Inferior parietal cortex (tissue), 1 donor: ENCODE results near the gene SYNGR1.

Experiments
- DNase-seq: peaks from one replicate; pipeline ENCODE4 v3.0.0-alpha.2; 2016; ENCODE audit errors: extremely low spot score

The SYNGR1 gene

GRCh38 chr22:39369586-39369985 is 19.8 kb downstream of the SYNGR1 start:
- no peak for DNase-seq

- no peak for DNase-seq
Measured at GRCh38 chr22:39371732-39372131, 21.9 kb downstream of the SYNGR1 start.

GRCh38 chr22:39374191-39374590 is 24.4 kb downstream of the SYNGR1 start:
- no peak for DNase-seq

GRCh38 chr22:39374801-39375200 is 25.0 kb downstream of the SYNGR1 start:
- DNase-seq: no peak

- DNase-seq: no peak
Measured at GRCh38 chr22:39375646-39376045, 25.9 kb downstream of the SYNGR1 start.

- no peak for DNase-seq
Measured at GRCh38 chr22:39379756-39380730, 30.3 kb downstream of the SYNGR1 start.

- DNase-seq: no peak
Measured at GRCh38 chr22:39381009-39381755, 31.4 kb downstream of the SYNGR1 start.

GRCh38 chr22:39381930-39382329 is 32.1 kb downstream of the SYNGR1 start:
- no peak for DNase-seq

GRCh38 chr22:39382410-39382809 is 32.6 kb downstream of the SYNGR1 start:
- no peak for DNase-seq

GRCh38 chr22:39383841-39384625 is 34.2 kb downstream of the SYNGR1 start:
- DNase-seq: no peak

- DNase-seq: no peak
Measured at GRCh38 chr22:39384750-39385480, 35.1 kb downstream of the SYNGR1 start.

- DNase-seq: no peak
Measured at GRCh38 chr22:39388261-39389011, 38.6 kb downstream of the SYNGR1 start.

- DNase-seq: no peak
Measured at GRCh38 chr22:39389420-39389819, 39.6 kb downstream of the SYNGR1 start.

GRCh38 chr22:39392341-39392948 is 42.7 kb downstream of the SYNGR1 start:
- DNase-seq: no peak

- no peak for DNase-seq
Measured at GRCh38 chr22:39395936-39396796, 46.4 kb downstream of the SYNGR1 start.

GRCh38 chr22:39396797-39397195 is 47.0 kb downstream of the SYNGR1 start:
- no peak for DNase-seq

- no peak for DNase-seq
Measured at GRCh38 chr22:39401301-39401631, 51.5 kb downstream of the SYNGR1 start.

- peak; percentile 69 for DNase-seq
Measured at GRCh38 chr22:39405346-39406085, 55.7 kb downstream of the SYNGR1 start.

- no peak for DNase-seq
Measured at GRCh38 chr22:39408173-39408572, 58.4 kb downstream of the SYNGR1 start.
